Jurkat, Clone E6-1 (cell line): ENCODE data around the gene RNF225.
"Not testable (repeated sequence)": the region's sequence is repeated elsewhere in the genome, so short reads cannot be mapped to it uniquely, and the experiment has no call there.

Source experiments
- DNase-seq: peaks from one replicate; pipeline ENCODE4 v3.0.0-alpha.2; 2011; ENCODE audit warnings: low read depth, low spot score
- H3K4me3 ChIP-seq: 2 replicates; pipeline ENCODE4 v1.5.1; 2011; ENCODE audit warnings: mild to moderate bottlenecking, low read length, control low read depth, moderate library complexity

The RNF225 gene

GRCh38 chr19:58357481-58358145 is 37.8 kb upstream of the RNF225 start:
- DNase-seq: no peak
- H3K4me3 ChIP-seq: no peak overlapping the region

- H3K4me3 ChIP-seq: peak overlapping the region; percentile 87
- no peak for DNase-seq
These were observed 33.6 kb upstream of the RNF225 start for GRCh38 chr19:58361900-58362271.

GRCh38 chr19:58362272-58362994 is 33.0 kb upstream of the RNF225 start, which contains the start of gene ZNF497:
Gene ZNF497, minus strand, starts transcription at chr19:58362751. Its CDS starts 5,116 bp downstream, at chr19:58357635.
- H3K4me3 ChIP-seq: peak within 1 kb of the TSS; percentile 87
- peak; percentile 93 for DNase-seq

- H3K4me3 ChIP-seq: no peak overlapping the region
- DNase-seq: no peak
These were observed 31.3 kb upstream of the RNF225 start for GRCh38 chr19:58364146-58364545.

- DNase-seq: no peak
- no peak overlapping the region for H3K4me3 ChIP-seq
These were observed 28.6 kb upstream of the RNF225 start for GRCh38 chr19:58366585-58367430.

GRCh38 chr19:58367698-58368454 is 27.6 kb upstream of the RNF225 start:
- no peak for DNase-seq
- H3K4me3 ChIP-seq: no peak overlapping the region

GRCh38 chr19:58368561-58369360 is 26.7 kb upstream of the RNF225 start:
- H3K4me3 ChIP-seq: no peak overlapping the region
- no peak for DNase-seq

GRCh38 chr19:58372311-58373133 is 22.9 kb upstream of the RNF225 start:
- no peak for DNase-seq
- no peak overlapping the region for H3K4me3 ChIP-seq

GRCh38 chr19:58374200-58374599 is 21.3 kb upstream of the RNF225 start:
- DNase-seq: no peak
- no peak overlapping the region for H3K4me3 ChIP-seq

- not testable (repeated sequence) for DNase-seq, H3K4me3 ChIP-seq
These were observed 18.7 kb upstream of the RNF225 start for GRCh38 chr19:58376724-58377123.

GRCh38 chr19:58379246-58379645 is 16.2 kb upstream of the RNF225 start:
- no peak for DNase-seq
- H3K4me3 ChIP-seq: no peak overlapping the region

- no peak for DNase-seq
- peak overlapping the region; percentile 86 for H3K4me3 ChIP-seq
These were observed 15.3 kb upstream of the RNF225 start for GRCh38 chr19:58380037-58380661.

GRCh38 chr19:58380662-58381459 is 14.6 kb upstream of the RNF225 start, which contains the start of gene ZNF837:
Gene ZNF837, minus strand, starts transcription at chr19:58381030. Its CDS starts 11,698 bp downstream, at chr19:58369332.
- peak; percentile 100 for DNase-seq
- peak within 1 kb of the TSS; percentile 86 for H3K4me3 ChIP-seq

GRCh38 chr19:58381460-58382212 is 13.8 kb upstream of the RNF225 start:
- H3K4me3 ChIP-seq: peak overlapping the region; percentile 86
- no peak for DNase-seq

- no peak for DNase-seq
- no peak overlapping the region for H3K4me3 ChIP-seq
These were observed 12.4 kb upstream of the RNF225 start for GRCh38 chr19:58382997-58383603.
